SK-N-SH treated with all-trans-retinoic acid at 6 μM for 48 hours (cell line): Measurements from ENCODE around the gene BPIFB2.

ENCODE experiments used
- ATAC-seq: fragments of 200-7000 bp; cut with Tn5 transposase; 3 replicates; pipeline ENCODE4 v1.9.1; 2020; ENCODE audit warnings: mild to moderate bottlenecking, moderate library complexity
- BACH2 ChIP-seq: fragments of 250-450 bp; sonication (Bioruptor Pico); IDR thresholded peaks from 2 replicates; pipeline ENCODE4 v1.9.0; 2021; ENCODE audit warnings: mild to moderate bottlenecking, borderline replicate concordance
- CREB5 ChIP-seq: fragments of 250-450 bp; sonication (Bioruptor Pico); IDR thresholded peaks from 2 replicates; pipeline ENCODE4 v1.5.1; 2020; ENCODE audit warnings: low read depth, mild to moderate bottlenecking, moderate library complexity
- CSDC2 ChIP-seq: fragments of 250-450 bp; sonication (Bioruptor Pico); IDR thresholded peaks from 2 replicates; pipeline ENCODE4 v1.5.0; 2020; ENCODE audit warnings: mild to moderate bottlenecking, moderate library complexity
- CSRNP3 ChIP-seq: fragments of 250-450 bp; sonication (Bioruptor Pico); IDR thresholded peaks from 2 replicates; pipeline ENCODE4 v1.5.1; 2021; ENCODE audit warnings: mild to moderate bottlenecking, moderate library complexity
- ESRRG ChIP-seq: fragments of 250-450 bp; sonication (Bioruptor Pico); IDR thresholded peaks from 2 replicates; pipeline ENCODE4 v1.6.1; 2021; ENCODE audit warnings: mild to moderate bottlenecking
- ISL1 ChIP-seq: fragments of 250-450 bp; sonication (Bioruptor Pico); IDR thresholded peaks from 2 replicates; pipeline ENCODE4 v2.1.2; 2022; ENCODE audit warnings: mild to moderate bottlenecking, moderate library complexity
- OSR1 ChIP-seq: fragments of 250-450 bp; sonication (Bioruptor Pico); IDR thresholded peaks from 2 replicates; pipeline ENCODE4 v1.8.0; 2022; ENCODE audit warnings: moderate library complexity, mild to moderate bottlenecking, inconsistent platforms
- POU6F1 ChIP-seq: fragments of 250-450 bp; sonication (Bioruptor Pico); IDR thresholded peaks from 2 replicates; pipeline ENCODE4 v1.8.0; 2021; ENCODE audit warnings: low read depth, mild to moderate bottlenecking, moderate library complexity, borderline replicate concordance
- PPARA ChIP-seq: fragments of 250-450 bp; sonication (Bioruptor Pico); IDR thresholded peaks from 2 replicates; pipeline ENCODE4 v1.5.0; 2020; ENCODE audit warnings: mild to moderate bottlenecking, borderline replicate concordance
- RARB ChIP-seq: fragments of 250-450 bp; sonication (Bioruptor Pico); IDR thresholded peaks from 2 replicates; pipeline ENCODE4 v1.8.0; 2021; ENCODE audit warnings: mild to moderate bottlenecking, moderate library complexity
- TCF4 ChIP-seq: fragments of 250-450 bp; sonication (Bioruptor Pico); IDR thresholded peaks from 2 replicates; pipeline ENCODE4 v1.8.0; 2021; ENCODE audit warnings: mild to moderate bottlenecking, moderate library complexity, borderline replicate concordance
- TOX ChIP-seq: fragments of 250-450 bp; sonication (Bioruptor Pico); IDR thresholded peaks from 2 replicates; pipeline ENCODE4 v1.8.0; 2021; ENCODE audit warnings: mild to moderate bottlenecking, moderate library complexity, borderline replicate concordance
- TSHZ2 ChIP-seq: fragments of 250-450 bp; sonication (Bioruptor Pico); IDR thresholded peaks from 2 replicates; pipeline ENCODE4 v1.5.0; 2020; ENCODE audit warnings: mild to moderate bottlenecking, moderate library complexity
- ZC3H10 ChIP-seq: fragments of 250-450 bp; sonication (Bioruptor Pico); IDR thresholded peaks from 2 replicates; pipeline ENCODE4 v1.5.1; 2021; ENCODE audit warnings: mild to moderate bottlenecking, moderate library complexity
- ZFP30 ChIP-seq: fragments of 450-650 bp; formaldehyde crosslinking; IDR thresholded peaks from 2 replicates; pipeline ENCODE4 v1.5.0; 2022; ENCODE audit warnings: mild to moderate bottlenecking, moderate library complexity
- ZNF565 ChIP-seq: fragments of 450-650 bp; formaldehyde crosslinking; conservative IDR thresholded peaks from 2 replicates; pipeline ENCODE4 v1.5.0; 2020; ENCODE audit warnings: low read depth, mild to moderate bottlenecking, moderate library complexity
- ZNF70 ChIP-seq: fragments of 450-650 bp; formaldehyde crosslinking; IDR thresholded peaks from 2 replicates; pipeline ENCODE4 v1.5.0; 2020; ENCODE audit warnings: mild to moderate bottlenecking, moderate library complexity
- ZNF8 ChIP-seq: fragments of 450-650 bp; formaldehyde crosslinking; IDR thresholded peaks from 2 replicates; pipeline ENCODE4 v1.5.0; 2020; ENCODE audit warnings: mild to moderate bottlenecking, moderate library complexity

BPIFB2 gene

GRCh38 chr20:33026779-33027759 lies 19.6 kb downstream of the BPIFB2 start:
- no peak for TF ChIP-seq OSR1
- no peak for TF ChIP-seq ZNF70 (CRISPR knock-in tag)
- no peak for TF ChIP-seq TSHZ2 (CRISPR knock-in tag)
- no peak for TF ChIP-seq CSRNP3 (CRISPR knock-in tag)
- TF ChIP-seq ZC3H10: no peak
- TF ChIP-seq ISL1 (CRISPR knock-in tag): no peak
- no peak for TF ChIP-seq PPARA (CRISPR knock-in tag)
- TF ChIP-seq POU6F1 (CRISPR knock-in tag): no peak
- TF ChIP-seq BACH2 (CRISPR knock-in tag): no peak
- no peak for TF ChIP-seq ZFP30 (CRISPR knock-in tag)
- TF ChIP-seq CREB5 (CRISPR knock-in tag): no peak
- no peak for TF ChIP-seq ZNF565 (CRISPR knock-in tag)
- TF ChIP-seq TCF4: no peak
- ATAC-seq: no peak

GRCh38 chr20:33027769-33028751 lies 20.6 kb downstream of the BPIFB2 start:
- ATAC-seq: no peak
- no peak for TF ChIP-seq RARB (CRISPR knock-in tag)
- TF ChIP-seq BACH2 (CRISPR knock-in tag): no peak
- TF ChIP-seq OSR1: no peak
- no peak for TF ChIP-seq ZNF565 (CRISPR knock-in tag)
- TF ChIP-seq ESRRG: no peak
- no peak for TF ChIP-seq ZNF70 (CRISPR knock-in tag)

- ATAC-seq: no peak
- TF ChIP-seq RARB (CRISPR knock-in tag) (no peak), TCF4 (no peak), CSDC2 (CRISPR knock-in tag) (no peak), ZNF8 (no peak), ZNF565 (CRISPR knock-in tag) (no peak), ZNF70 (CRISPR knock-in tag) (no peak), ESRRG (no peak), CREB5 (CRISPR knock-in tag) (no peak), TOX (CRISPR knock-in tag) (no peak), ZC3H10 (no peak)
- TF ChIP-seq, all 23 proteins: peak for 0
These were observed 21.4 kb downstream of the BPIFB2 start for GRCh38 chr20:33028875-33029274.
